GM13977 (cell line): ENCODE measurements around the gene SEL1L3.

Source experiments
- DNase-seq: peaks from one replicate; pipeline ENCODE4 v3.0.0; 2012; ENCODE audit warnings: low spot score
- CTCF ChIP-seq: IDR thresholded peaks from 2 replicates; pipeline ENCODE4 v1.5.1; 2012; ENCODE audit warnings: mild to moderate bottlenecking, control low read depth; ENCODE audit not compliant: insufficient read depth; ENCODE audit errors: extremely low read depth, missing control alignments
- in situ Hi-C: fragments of 300-500 bp; cut with MboI; formaldehyde crosslinking; loops from one replicate; pipeline ENCODE4 v1.12.0; 2022; ENCODE audit warnings: low sequenced_read_pairs, low pct_unique_long_range_greater_than_20kb, mixed read lengths, inconsistent platforms; ENCODE audit not compliant: unreplicated experiment

Gene SEL1L3

GRCh38 chr4:25712611-25713010 is 150.2 kb downstream of the SEL1L3 start:
- in situ Hi-C loops = no loop called here
- TF ChIP-seq CTCF = no peak
- no peak for DNase-seq

DNA sequence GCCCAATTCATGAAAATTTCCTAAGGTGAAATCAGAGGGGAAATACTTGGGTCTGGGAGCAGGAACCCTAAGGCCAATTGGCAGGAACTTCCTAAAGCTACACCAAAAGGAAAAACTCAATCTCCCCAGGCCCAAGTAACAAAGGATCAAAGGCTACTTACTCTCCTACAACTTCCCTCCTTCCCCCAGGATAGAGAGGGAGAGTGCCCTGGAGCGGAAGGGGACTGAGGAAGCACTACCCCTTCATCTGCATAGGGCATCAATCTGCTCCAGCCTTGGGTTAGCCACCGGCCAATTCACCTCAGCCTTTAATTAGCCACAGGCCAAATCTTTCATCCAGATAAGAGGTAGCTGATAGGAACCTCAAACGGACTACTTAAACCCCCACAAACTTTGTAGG is 152.2 kb downstream of the SEL1L3 start:
- no peak for TF ChIP-seq CTCF
- in situ Hi-C loops = no loop called here
- DNase-seq = no peak

DNA sequence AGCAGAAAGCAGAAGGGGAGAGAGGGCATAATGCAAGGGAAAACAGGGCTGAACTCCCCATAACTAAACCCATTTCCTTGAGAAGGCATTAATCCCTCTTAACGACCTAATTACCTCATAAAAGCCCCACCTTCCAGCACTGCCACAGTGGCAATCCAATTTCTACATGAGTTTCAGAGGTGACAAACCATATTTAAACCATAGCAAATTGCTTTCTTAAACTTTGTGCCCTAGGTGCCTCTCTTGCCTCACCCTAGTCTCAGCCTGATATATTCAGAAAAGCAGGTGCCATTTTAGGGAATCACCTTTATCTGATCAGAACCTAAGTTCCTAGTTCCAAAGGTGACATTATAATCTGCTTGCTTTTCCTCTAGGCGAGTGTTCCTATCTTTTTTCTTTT is 158.3 kb downstream of the SEL1L3 start:
- TF ChIP-seq CTCF = no peak
- no peak for DNase-seq
- in situ Hi-C loops = no loop called here

DNA sequence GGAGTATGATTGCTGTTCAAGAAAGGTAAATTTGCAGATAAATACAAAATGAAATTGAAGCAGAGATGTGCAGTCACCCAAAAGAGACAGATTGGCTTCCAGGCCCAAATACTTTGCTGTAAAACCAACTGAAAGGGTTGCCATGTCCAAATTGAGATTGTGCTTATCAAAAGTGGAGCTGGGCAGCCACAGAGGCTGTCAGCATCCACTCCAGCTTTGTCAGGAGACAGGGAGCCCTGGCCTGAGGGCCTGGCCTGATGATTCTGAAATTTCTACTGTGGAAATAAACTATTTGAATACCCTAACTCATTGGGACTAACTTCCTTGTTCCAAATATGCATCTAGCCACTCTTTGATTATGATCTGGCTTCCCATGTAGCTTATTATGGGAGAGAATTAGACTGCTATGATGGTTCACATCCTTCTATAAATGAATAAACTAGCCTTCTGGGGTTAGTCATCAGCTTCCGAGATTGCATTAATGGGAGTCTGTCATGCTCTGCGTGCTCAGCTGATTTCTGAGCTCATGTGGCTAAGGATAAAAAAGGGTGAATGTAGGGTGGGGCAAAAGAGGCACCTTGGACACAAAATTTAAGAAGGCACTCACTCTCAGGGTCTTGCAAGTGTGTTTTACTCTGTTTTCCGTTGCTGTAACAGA is 158.9 kb downstream of the SEL1L3 start:
- no peak for TF ChIP-seq CTCF
- in situ Hi-C loops = no loop called here
- no peak for DNase-seq

DNA sequence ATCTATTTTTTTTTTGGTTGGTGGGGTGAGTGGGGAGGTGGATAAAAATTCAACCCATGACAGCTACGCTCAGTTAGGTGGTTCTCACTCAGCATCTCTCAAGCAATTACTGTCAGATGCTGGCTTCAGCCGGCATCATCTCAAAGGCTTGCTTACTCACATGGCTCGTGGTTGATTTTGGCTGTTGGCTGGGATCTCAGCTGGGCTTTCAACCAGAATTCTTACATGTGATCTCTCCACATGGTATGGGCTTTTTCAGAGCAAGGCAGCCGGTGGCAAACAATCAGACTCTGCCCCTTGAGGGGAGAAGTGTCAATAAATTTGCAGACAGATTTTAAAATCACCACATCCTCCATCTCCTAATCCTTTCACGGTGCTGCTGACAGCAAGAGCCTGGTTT is 159.9 kb downstream of the SEL1L3 start:
- DNase-seq = no peak
- TF ChIP-seq CTCF = no peak
- in situ Hi-C loops = no loop called here

GRCh38 chr4:25700661-25701060 is 162.1 kb downstream of the SEL1L3 start:
- in situ Hi-C loops = no loop called here
- no peak for TF ChIP-seq CTCF
- no peak for DNase-seq

- in situ Hi-C loops = no loop called here
- DNase-seq = no peak
- no peak for TF ChIP-seq CTCF
These were observed 165.3 kb downstream of the SEL1L3 start for GRCh38 chr4:25697516-25697915.
